K562 (cell line): ENCODE data around the gene GLYATL1. TPM values are rescaled to one million over a fixed set of nuclear protein-coding genes. Genes with fewer than 3 reads are reported as not detected.

Source experiments
- ATAC-seq: fragments of 200-7000 bp; cut with Tn5 transposase; 3 replicates; pipeline ENCODE4 v1.9.1; 2020; ENCODE audit warnings: moderate library complexity
- BruUV-seq: library from RNA; stranded (reverse); fragments of 400-500 nt; replicated peaks from 2 replicates; lab custom pipeline; 2021; lab: Mats Ljungman, UMichigan
- CTCF ChIA-PET: fragments of 300-600 bp; formaldehyde crosslinking; extraction: SDS; loops from one replicate; lab custom pipeline; 2021; ENCODE audit warnings: low intra/inter-chr PET ratio; lab: Yijun Ruan, JAX
- POLR2A ChIA-PET: fragments of 300-600, 350-650 bp; sonication (Branson Sonifier 250); formaldehyde crosslinking; extraction: SDS; loops from one replicate; lab custom pipeline; 2021; ENCODE audit warnings: antibody characterized with exemption, inconsistent platforms; lab: Yijun Ruan, JAX
- DNase-seq, 4 experiments: peaks; one replicate each; pipeline versions ENCODE4 v3.0.0 to v3.0.0-alpha.2; 2011 to 2018; ENCODE audit warnings: low spot score in 3 of 4, mixed read lengths in 3 of 4; ENCODE audit errors: extremely low read depth in 1 of 4
- FAIRE-seq: peaks from 2 replicates; lab custom pipeline; 2011; peaks lifted over from hg19 to GRCh38; lab: Jason Lieb, UNC
- H2AFZ ChIP-seq: 2 replicates; pipeline ENCODE4 v1.6.0; 2011; ENCODE audit warnings: low read depth, low read length, control low read depth, inconsistent platforms
- H3K27ac ChIP-seq: fragments of 200-600 bp; 3 replicates; pipeline ENCODE4 v1.8.0; 2011; ENCODE audit warnings: low read depth, mild to moderate bottlenecking, control low read depth, inconsistent platforms, low read length, moderate library complexity, mixed read lengths; ENCODE audit errors: extremely low read depth
- H3K27me3 ChIP-seq, 2 experiments: fragments of 300-600 bp in 1 of 2; 2 replicates in 1 of 2; 3 replicates in 1 of 2; pipeline versions ENCODE4 v1.6.0 to v1.8.0; 2011; ENCODE audit warnings: inconsistent platforms in 2 of 2, low read length in 2 of 2, mild to moderate bottlenecking in 1 of 2, mixed read lengths in 1 of 2, moderate library complexity in 1 of 2; ENCODE audit not compliant: control insufficient read depth in 2 of 2, insufficient read depth in 2 of 2
- H3K36me3 ChIP-seq: fragments of 300-600 bp; 3 replicates; pipeline ENCODE4 v1.8.0; 2011; ENCODE audit warnings: mild to moderate bottlenecking, low read length, inconsistent platforms; ENCODE audit not compliant: control insufficient read depth, insufficient read depth
- H3K4me1 ChIP-seq, 2 experiments: fragments of 200-600 bp in 1 of 2; replicated peaks in 1 of 2; 2 replicates in 1 of 2; 3 replicates in 1 of 2; pipeline versions ENCODE4 v1.5.1 to v1.8.0; 2011; ENCODE audit warnings: inconsistent platforms in 2 of 2, low read length in 2 of 2, mild to moderate bottlenecking in 1 of 2, mixed read lengths in 1 of 2, moderate library complexity in 1 of 2; ENCODE audit not compliant: control insufficient read depth in 2 of 2, insufficient read depth in 2 of 2
- H3K4me2 ChIP-seq: 2 replicates; pipeline ENCODE4 v1.6.1; 2011; ENCODE audit warnings: low read length, control low read depth, inconsistent platforms, mixed read lengths; ENCODE audit not compliant: insufficient read depth
- H3K4me3 ChIP-seq: fragments of 200-600 bp; sonication (generic), shearing (Covaris generic); 2 replicates; pipeline ENCODE4 v1.5.1; 2016; ENCODE audit warnings: control low read depth, inconsistent platforms
- H3K79me2 ChIP-seq: fragments of 200-600 bp; 3 replicates; pipeline ENCODE4 v1.8.0; 2011; ENCODE audit warnings: low read length, inconsistent platforms; ENCODE audit not compliant: control insufficient read depth, insufficient read depth
- H3K9ac ChIP-seq, 2 experiments: 2 replicates each; pipeline versions ENCODE4 v1.6.0 to v1.6.1; 2011; ENCODE audit warnings: low read depth in 2 of 2, low read length in 2 of 2, control low read depth in 1 of 2, inconsistent platforms in 1 of 2, mild to moderate bottlenecking in 1 of 2, mixed read lengths in 1 of 2; ENCODE audit not compliant: insufficient read depth in 1 of 2
- H3K9me1 ChIP-seq: one replicate; pipeline ENCODE4 v1.6.0; 2011; ENCODE audit warnings: inconsistent platforms, mild to moderate bottlenecking, low read length, moderate library complexity; ENCODE audit not compliant: control insufficient read depth, insufficient read depth
- H3K9me3 ChIP-seq: replicated peaks from 2 replicates; pipeline ENCODE4 v1.5.1; 2011; ENCODE audit warnings: low read depth, low read length, inconsistent platforms; ENCODE audit not compliant: control insufficient read depth, insufficient read depth
- H4K20me1 ChIP-seq: replicated peaks from 2 replicates; pipeline ENCODE4 v1.6.1; 2011; ENCODE audit warnings: low read length, inconsistent platforms, mixed read lengths; ENCODE audit not compliant: control insufficient read depth, insufficient read depth
- CC2D1A ChIP-seq: fragments of 450-650 bp; IDR thresholded peaks from 2 replicates; pipeline ENCODE4 v1.6.1; 2017; ENCODE audit warnings: mild to moderate bottlenecking
- HMGXB4 ChIP-seq: sonication (generic); formaldehyde crosslinking; IDR thresholded peaks from 2 replicates; pipeline ENCODE4 v1.8.1; 2023; ENCODE audit warnings: mild to moderate bottlenecking, missing genetic modification reagents
- MYNN ChIP-seq, 2 experiments: sonication (generic); formaldehyde crosslinking in 1 of 2; IDR thresholded peaks; 2 replicates each; pipeline versions ENCODE4 v1.5.0 to v1.6.1; 2016 to 2020; ENCODE audit warnings: antibody characterized with exemption in 1 of 2, missing genetic modification reagents in 1 of 2
- PRMT5 ChIP-seq: sonication (generic); formaldehyde crosslinking; IDR thresholded peaks from 2 replicates; pipeline ENCODE4 v1.5.0; 2020; ENCODE audit warnings: missing genetic modification reagents
- PTTG1 ChIP-seq: fragments of 450-650 bp; IDR thresholded peaks from 2 replicates; pipeline ENCODE4 v1.6.1; 2016; ENCODE audit warnings: low read depth, mild to moderate bottlenecking, missing genetic modification characterization, missing compliant biosample characterization
- RB1 ChIP-seq: fragments of 450-650 bp; IDR thresholded peaks from 2 replicates; pipeline ENCODE4 v1.6.1; 2017; ENCODE audit warnings: low read depth, mild to moderate bottlenecking
- SAFB ChIP-seq: fragments of 200-400 bp; formaldehyde crosslinking; IDR thresholded peaks from 2 replicates; pipeline ENCODE4 v1.6.1; 2017; ENCODE audit warnings: low read depth, low read length, borderline replicate concordance
- SMAD1 ChIP-seq: fragments of 150-350 bp; IDR thresholded peaks from 2 replicates; pipeline ENCODE4 v1.6.1; 2014; ENCODE audit warnings: low read length, low read depth; ENCODE audit not compliant: partially characterized antibody
- TCF7 ChIP-seq: sonication (generic); IDR thresholded peaks from 2 replicates; pipeline ENCODE4 v1.6.1; 2016; ENCODE audit warnings: antibody characterized with exemption, borderline replicate concordance
- WGBS: fragments of 100-300 bp; shearing (Covaris generic); methylation state at CpG from one replicate; pipeline ENCODE4 v1.1.6; 2016; ENCODE audit warnings: low coverage, mixed read lengths; ENCODE audit not compliant: insufficient coverage; ENCODE audit errors: missing lambda C conversion rate; 5-methylcytosine and 5-hydroxymethylcytosine counted together
- in situ Hi-C: fragments of 300-500 bp; cut with MboI; formaldehyde crosslinking; loops from 4 replicates; pipeline ENCODE4 v1.15.0; 2018; ENCODE audit warnings: inconsistent platforms, mixed read lengths
- intact Hi-C: fragments of 100-400 bp; cut with micrococcal nuclease; formaldehyde crosslinking; loops from 2 replicates; pipeline ENCODE4 v1.14.2; 2022
- polyA plus RNA-seq, 8 experiments: library from polyadenylated mRNA; depleted of rRNA in 4 of 8; stranded (reverse) in 5 of 8; unstranded in 3 of 8; fragments of >200 nt; fragmentation: Nextera tagmentation in 2 of 8; fragmentation: Illumina TruSeq in 1 of 8; extraction: Ambion mirVana in 2 of 8; extraction: Trizol in 1 of 8; gene quantifications; 2 replicates each; pipeline versions ENCODE4 v1.2.1 to v1.2.3, GENCODE V29; 2011 to 2014; ENCODE audit warnings: inconsistent platforms in 1 of 8, missing spikeins in 1 of 8
- total RNA-seq, 7 experiments: library from RNA; depleted of rRNA in 6 of 7; stranded (reverse); fragments of >200 nt in 6 of 7; fragmentation: Illumina TruSeq in 2 of 7; extraction: Trizol in 2 of 7; gene quantifications; 2 replicates each; pipeline versions ENCODE4 v1.2.1 to v1.2.3, GENCODE V29; 2011 to 2021; ENCODE audit warnings: low replicate concordance in 1 of 7

GLYATL1 gene
- total and polyA plus RNA-seq, 9 of the 15 experiments (the other 6 are each of a cell fraction or from before 2014, with no cell fraction given) = not detected

GRCh38 chr11:58916637-58917036 lies 22.7 kb upstream of the GLYATL1 start:
- H3K4me3 ChIP-seq = no peak overlapping the region
- no peaks in the 10 kb centered on the region for H4K20me1 ChIP-seq
- POLR2A ChIA-PET = no interaction called here
- no peak overlapping the region for H3K27ac ChIP-seq
- no TSS peak for BruUV-seq
- no peaks in the 10 kb centered on the region for H3K4me1 ChIP-seq
- 0% methylated on average over 2 of the region's 2 CpGs for WGBS
- no peaks in the 10 kb centered on the region for H3K27me3 ChIP-seq
- no peak overlapping the region for H3K9ac ChIP-seq
- no peak overlapping the region for H2AFZ ChIP-seq
- H3K79me2 ChIP-seq = no peaks in the 10 kb centered on the region
- in situ Hi-C loops = no loop called here
- no peaks in the 10 kb centered on the region for H3K36me3 ChIP-seq
- ATAC-seq (no peak), DNase-seq (no peak), FAIRE-seq (no peak)
- no peaks in the 10 kb centered on the region for H3K9me1 ChIP-seq
- intact Hi-C loops = no loop called here
- H3K9me3 ChIP-seq = no peaks in the 10 kb centered on the region
- no peak overlapping the region for H3K4me2 ChIP-seq
- no peak for TF ChIP-seq PTTG1 (tag)
- no peak for TF ChIP-seq RB1
- no peak for TF ChIP-seq SAFB
- TF ChIP-seq CC2D1A = no peak
- TF ChIP-seq SMAD1 = no peak
- no peak for TF ChIP-seq PRMT5
- TF ChIP-seq TCF7 = no peak
- no peak for TF ChIP-seq HMGXB4 (CRISPR knock-in tag)
- no peak for TF ChIP-seq MYNN (IDR thresholded peaks at IDR 0.05)
- TF ChIP-seq MYNN (CRISPR knock-in tag; IDR thresholded peaks at IDR 0.05) = no peak
- CTCF ChIA-PET = no interaction called here
